HUES48 (cell line): Measurements from ENCODE around the gene GPS1.

Source experiments
- H3K27ac ChIP-seq: one replicate; pipeline ENCODE4 v1.7.0; 2013; ENCODE audit warnings: low read depth, low read length, inconsistent platforms
- H3K27me3 ChIP-seq: 2 replicates; pipeline ENCODE4 v1.6.1; 2013; ENCODE audit warnings: mild to moderate bottlenecking, low read length; ENCODE audit not compliant: control insufficient read depth, insufficient read depth
- H3K36me3 ChIP-seq: 2 replicates; pipeline ENCODE4 v1.6.1; 2013; ENCODE audit warnings: low read length; ENCODE audit not compliant: control insufficient read depth, insufficient read depth
- H3K4me1 ChIP-seq: 2 replicates; pipeline ENCODE4 v1.6.1; 2013; ENCODE audit warnings: mild to moderate bottlenecking, low read length; ENCODE audit not compliant: control insufficient read depth, insufficient read depth
- H3K4me3 ChIP-seq: 2 replicates; pipeline ENCODE4 v1.5.1; 2013; ENCODE audit warnings: mild to moderate bottlenecking, low read depth, low read length
- H3K9ac ChIP-seq: 2 replicates; pipeline ENCODE4 v1.6.1; 2013; ENCODE audit warnings: mild to moderate bottlenecking, low read depth, low read length, moderate library complexity
- H3K9me3 ChIP-seq: 2 replicates; pipeline ENCODE4 v1.6.1; 2013; ENCODE audit warnings: low read length; ENCODE audit not compliant: control insufficient read depth, insufficient read depth

Gene GPS1

GRCh38 chr17:82051776-82052637 is at the start of gene GPS1, which contains the start of gene RFNG:
Gene GPS1 (plus strand): TSS chr17:82051898. CDS start chr17:82051932, 34 bp downstream.
Gene RFNG (minus strand): TSS chr17:82051811. CDS start chr17:82051766, 45 bp downstream.
- H3K9me3 ChIP-seq: no peaks in the 10 kb centered on the region
- peak within 1 kb of the TSS; percentile 89 for H3K4me3 ChIP-seq
- peak within 1 kb of the TSS; percentile 12 for H3K27ac ChIP-seq
- H3K9ac ChIP-seq: peak within 1 kb of the TSS; percentile 48; the same call in 1 of the 2 replicates
- no peaks in the 10 kb centered on the region for H3K27me3 ChIP-seq
- no peaks in the 10 kb centered on the region for H3K4me1 ChIP-seq
- H3K36me3 ChIP-seq: peaks cover 68% of the 10 kb centered on the region

DNA sequence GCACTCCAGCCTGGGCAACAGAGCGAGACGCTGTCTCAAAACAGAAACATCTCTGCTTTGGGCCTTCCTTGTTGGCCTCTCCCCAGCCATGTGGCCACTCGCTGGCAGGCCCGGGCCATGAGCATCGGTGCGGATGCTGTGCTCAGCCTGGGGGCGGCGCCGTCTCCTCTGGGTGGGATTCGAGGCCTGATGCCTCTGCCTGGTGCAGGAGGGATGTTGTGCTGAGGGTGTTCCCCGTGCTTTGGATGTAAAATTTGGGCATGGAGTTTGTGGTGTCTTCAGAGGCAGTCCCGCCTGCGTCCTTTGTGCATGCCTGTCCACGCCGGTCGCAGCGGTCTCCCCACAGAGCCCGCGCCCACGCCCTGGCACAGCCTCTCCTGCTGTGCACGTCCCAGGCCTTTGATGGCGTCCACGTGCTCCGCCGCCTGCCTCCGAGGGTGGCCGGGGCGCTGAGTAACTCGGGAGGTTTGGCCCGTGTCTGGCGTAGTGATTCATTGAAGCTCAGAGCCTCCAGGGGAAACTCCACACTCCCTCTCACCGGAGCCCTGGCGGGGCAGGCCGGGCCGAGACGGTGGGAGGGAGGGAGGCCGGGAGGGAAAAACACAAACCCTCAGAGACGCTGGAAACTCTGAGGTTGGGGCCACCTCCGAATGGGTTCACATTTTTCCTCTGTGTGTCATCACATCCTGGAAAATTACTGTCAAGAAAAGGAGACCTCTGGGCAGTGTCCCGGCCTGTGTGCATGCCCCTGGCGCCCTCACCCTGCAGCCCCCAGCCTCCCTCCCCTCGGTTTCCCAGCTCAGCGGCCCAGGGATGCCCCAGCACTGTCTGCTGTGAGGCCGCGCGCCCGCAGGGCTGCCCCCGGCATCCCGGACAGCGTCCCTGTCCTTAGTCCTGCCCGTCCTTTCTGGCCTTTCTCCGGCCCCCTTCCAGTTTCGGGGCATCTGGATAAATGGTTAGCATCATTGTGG is 48.0 kb upstream of the GPS1 start:
- H3K9me3 ChIP-seq: no peaks in the 10 kb centered on the region
- H3K36me3 ChIP-seq: no peaks in the 10 kb centered on the region
- no peak overlapping the region for H3K9ac ChIP-seq
- H3K4me3 ChIP-seq: no peak overlapping the region
- no peaks in the 10 kb centered on the region for H3K27me3 ChIP-seq
- no peaks in the 10 kb centered on the region for H3K4me1 ChIP-seq
- H3K27ac ChIP-seq: peak overlapping the region; percentile 21

DNA sequence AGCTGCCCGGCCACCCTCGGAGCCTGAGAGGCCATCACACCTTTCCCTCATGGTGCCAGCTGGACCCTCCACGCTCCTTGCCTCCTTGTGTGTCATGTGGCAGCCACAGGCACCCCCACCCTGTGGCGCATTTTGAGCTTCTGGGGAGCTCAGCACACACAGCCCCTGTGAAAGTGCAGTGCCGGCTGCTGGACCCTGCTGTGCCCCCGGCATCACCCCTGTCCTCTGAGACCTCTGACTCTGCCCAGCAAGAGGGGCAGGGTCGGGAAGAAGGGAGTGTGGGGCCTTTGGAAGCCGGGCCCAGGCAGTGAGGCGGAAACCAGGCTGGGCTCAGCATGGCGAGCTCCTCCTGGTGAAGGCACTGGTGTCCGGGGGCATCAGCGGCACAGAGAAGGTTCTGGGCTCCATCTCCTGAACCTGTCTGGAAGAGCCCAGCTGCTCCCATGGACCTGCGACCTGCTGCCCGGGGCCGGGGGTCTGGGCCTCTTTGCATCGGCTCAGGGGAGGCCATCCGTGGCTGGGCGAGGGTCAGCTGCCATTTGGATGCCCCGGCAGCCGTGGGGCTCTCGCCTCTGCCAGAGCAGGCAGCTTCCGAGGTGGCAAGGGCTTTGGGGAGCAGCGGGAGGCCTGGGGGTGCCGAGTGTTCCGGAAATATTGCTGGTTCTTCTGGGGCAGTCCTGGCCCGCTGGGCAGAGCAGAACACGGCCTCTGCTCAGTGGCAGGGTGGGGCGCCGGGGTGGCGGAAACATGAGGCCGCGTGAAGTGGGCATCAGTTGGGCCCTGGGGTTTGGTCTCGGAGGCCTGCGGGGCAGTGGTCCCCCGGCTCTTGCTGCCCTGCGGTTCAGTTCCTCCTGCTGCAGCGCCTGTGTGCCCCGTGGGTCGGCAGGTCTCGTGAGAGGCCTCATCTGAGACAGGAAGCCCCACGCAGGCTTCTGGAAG is 46.9 kb upstream of the GPS1 start:
- Histone ChIP-seq H3K4me3 (no peak overlapping the region), H3K9ac (no peak overlapping the region), H3K4me1 (no peaks in the 10 kb centered on the region), H3K9me3 (no peaks in the 10 kb centered on the region), H3K27ac (no peak overlapping the region), H3K27me3 (no peaks in the 10 kb centered on the region), H3K36me3 (no peaks in the 10 kb centered on the region)

DNA sequence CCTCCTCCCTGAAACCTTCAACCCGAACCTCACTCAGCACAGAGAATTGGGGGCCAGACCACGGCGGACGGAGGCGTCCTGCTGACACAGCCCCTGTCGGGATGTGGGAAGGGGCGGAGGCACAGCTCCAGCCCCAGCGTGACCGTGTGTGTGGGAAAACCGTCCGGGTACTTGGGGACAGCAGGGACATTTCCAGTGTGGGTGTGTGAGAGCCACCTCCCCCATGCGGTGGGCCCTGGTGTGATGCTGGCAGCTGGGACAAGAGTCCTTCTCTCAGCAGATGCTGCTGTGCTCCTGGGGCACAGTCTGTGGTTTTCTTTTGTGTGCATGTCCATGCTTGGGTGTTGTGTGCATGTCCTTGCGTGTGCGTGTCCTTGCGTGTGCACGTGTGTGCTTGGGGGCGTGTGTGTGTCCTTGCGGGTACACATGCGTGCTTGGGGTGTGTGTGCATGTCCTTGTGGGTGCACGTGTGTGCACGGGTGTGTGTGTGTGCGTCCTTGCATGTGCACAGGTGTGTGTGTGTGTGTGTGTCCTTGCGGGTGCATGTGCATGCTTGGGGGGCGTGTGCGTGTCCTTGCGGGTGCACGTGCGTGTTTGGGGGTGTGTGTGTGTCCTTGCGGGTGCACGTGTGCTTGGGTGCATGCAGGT is 45.9 kb upstream of the GPS1 start:
- H3K4me1 ChIP-seq: no peaks in the 10 kb centered on the region

GRCh38 chr17:82006468-82007227 is 45.0 kb upstream of the GPS1 start:
- H3K4me1 ChIP-seq: no peaks in the 10 kb centered on the region
- H3K9ac ChIP-seq: no peak overlapping the region
- no peak overlapping the region for H3K27ac ChIP-seq
- H3K27me3 ChIP-seq: no peaks in the 10 kb centered on the region
- no peak overlapping the region for H3K4me3 ChIP-seq
- H3K36me3 ChIP-seq: no peaks in the 10 kb centered on the region
- no peaks in the 10 kb centered on the region for H3K9me3 ChIP-seq

More for the DNA sequence above, 45.9 kb upstream of the GPS1 start:
- Histone ChIP-seq H3K27me3 (no peaks in the 10 kb centered on the region), H3K27ac (no peak overlapping the region), H3K4me3 (no peak overlapping the region), H3K9ac (no peak overlapping the region), H3K36me3 (no peaks in the 10 kb centered on the region), H3K9me3 (no peaks in the 10 kb centered on the region)

GRCh38 chr17:82007228-82007494 is 44.5 kb upstream of the GPS1 start:
- H3K27me3 ChIP-seq: no peaks in the 10 kb centered on the region
- H3K36me3 ChIP-seq: no peaks in the 10 kb centered on the region
- no peak overlapping the region for H3K9ac ChIP-seq
- H3K27ac ChIP-seq: no peak overlapping the region
- no peak overlapping the region for H3K4me3 ChIP-seq
- no peaks in the 10 kb centered on the region for H3K9me3 ChIP-seq
- no peaks in the 10 kb centered on the region for H3K4me1 ChIP-seq

- no peaks in the 10 kb centered on the region for H3K4me1 ChIP-seq
- no peak overlapping the region for H3K27ac ChIP-seq
- no peaks in the 10 kb centered on the region for H3K27me3 ChIP-seq
- H3K9me3 ChIP-seq: no peaks in the 10 kb centered on the region
- H3K36me3 ChIP-seq: no peaks in the 10 kb centered on the region
- no peak overlapping the region for H3K4me3 ChIP-seq
- no peak overlapping the region for H3K9ac ChIP-seq
These were observed 44.0 kb upstream of the GPS1 start for GRCh38 chr17:82007495-82008257.

DNA sequence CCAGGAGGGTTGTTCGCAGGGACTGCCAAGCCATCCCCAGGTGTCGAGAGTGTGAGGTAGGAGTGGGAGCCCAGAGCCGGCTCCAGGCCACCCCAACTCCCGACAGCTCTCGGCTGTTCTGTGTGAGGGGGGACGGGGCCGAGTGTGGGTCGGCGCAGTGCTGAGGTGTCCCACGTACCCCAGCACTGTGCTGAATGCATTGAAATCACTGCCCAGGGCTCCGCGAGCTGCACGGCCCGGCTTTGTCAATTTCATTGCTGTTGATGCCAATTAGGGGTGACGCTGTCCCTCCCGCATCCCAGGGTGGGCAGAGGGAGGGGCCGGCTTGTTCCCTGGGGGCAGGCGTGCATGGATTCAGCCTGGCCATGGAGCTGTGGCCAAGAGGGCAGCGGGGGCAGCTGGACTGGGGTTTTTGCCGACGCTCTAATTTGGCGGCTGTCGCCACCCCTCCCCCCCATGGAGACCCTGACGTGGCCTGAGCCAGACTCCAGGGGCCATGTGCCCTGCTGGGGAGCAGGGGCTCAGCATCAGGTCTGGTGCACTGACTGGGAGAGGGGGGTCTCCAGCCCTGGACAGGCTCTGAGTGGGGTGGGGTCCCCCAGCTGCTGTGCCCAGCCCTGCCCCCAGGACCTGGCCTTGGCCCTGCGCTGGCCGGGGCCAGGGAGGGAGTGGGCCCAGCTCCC is 43.3 kb upstream of the GPS1 start:
- Histone ChIP-seq H3K27ac (no peak overlapping the region), H3K27me3 (no peaks in the 10 kb centered on the region), H3K9ac (no peak overlapping the region), H3K4me1 (no peaks in the 10 kb centered on the region), H3K4me3 (no peak overlapping the region), H3K9me3 (no peaks in the 10 kb centered on the region), H3K36me3 (no peaks in the 10 kb centered on the region)

DNA sequence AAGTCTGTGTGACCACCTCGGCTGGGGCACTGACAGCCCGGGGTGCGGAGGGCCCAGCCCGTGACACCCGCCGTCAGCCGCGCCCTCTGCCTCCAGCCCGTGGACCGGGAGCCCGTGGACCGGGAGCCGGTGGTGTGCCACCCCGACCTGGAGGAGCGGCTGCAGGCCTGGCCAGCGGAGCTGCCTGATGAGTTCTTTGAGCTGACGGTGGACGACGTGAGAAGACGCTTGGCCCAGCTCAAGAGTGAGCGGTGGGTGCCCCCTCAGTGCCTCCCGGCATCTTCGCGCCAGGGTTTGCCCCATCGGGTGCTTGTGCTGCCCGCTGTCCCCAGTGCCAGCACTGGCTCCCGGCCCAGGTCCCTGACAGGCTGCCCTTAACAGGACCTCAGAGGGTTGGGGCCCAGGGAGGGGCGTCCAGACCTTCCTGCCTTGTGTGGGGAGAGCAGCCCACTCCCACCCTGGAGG is 42.7 kb upstream of the GPS1 start:
- Histone ChIP-seq H3K27me3 (no peaks in the 10 kb centered on the region), H3K27ac (no peak overlapping the region), H3K36me3 (no peaks in the 10 kb centered on the region), H3K4me1 (no peaks in the 10 kb centered on the region), H3K4me3 (no peak overlapping the region), H3K9me3 (no peaks in the 10 kb centered on the region), H3K9ac (no peak overlapping the region)
